Measurements from ENCODE around the gene SRPRB.

The SRPRB gene

DNA sequence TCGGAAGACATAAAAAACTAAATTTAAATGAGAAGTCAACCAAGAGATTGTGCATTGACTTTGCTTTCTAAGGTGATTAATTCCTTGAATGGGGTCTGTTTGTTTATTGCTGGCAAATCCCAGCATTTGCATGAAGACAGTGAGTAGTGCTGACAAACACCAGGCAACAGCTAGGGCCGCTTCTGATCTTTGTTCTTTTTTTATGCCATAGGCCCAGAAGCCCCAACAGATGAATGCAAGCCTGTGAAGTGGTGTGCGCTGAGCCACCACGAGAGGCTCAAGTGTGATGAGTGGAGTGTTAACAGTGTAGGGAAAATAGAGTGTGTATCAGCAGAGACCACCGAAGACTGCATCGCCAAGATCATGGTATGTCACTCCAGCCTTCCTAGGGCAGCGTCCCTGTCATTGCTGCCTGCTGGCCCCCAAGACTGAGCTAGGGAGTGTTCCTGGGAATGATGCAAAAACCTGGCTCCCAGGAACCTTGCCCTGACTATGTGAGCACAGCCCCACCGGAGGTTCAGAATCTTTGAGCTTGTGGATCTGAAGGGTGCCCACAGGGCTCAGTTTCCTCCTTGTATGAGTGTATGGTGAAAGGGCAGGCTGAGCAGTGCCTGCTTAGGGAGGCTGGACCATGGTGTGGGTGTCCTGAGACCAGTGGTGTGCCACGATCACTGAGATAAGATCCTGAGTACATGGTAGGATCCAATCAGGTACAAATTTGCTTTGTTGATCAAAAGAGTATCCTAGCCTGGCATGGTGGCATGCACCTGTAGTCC lies 46.5 kb upstream of the SRPRB start:
- DNase-seq = no peak
- Histone ChIP-seq H3K79me2 (ENCODE audit: control insufficient read depth, insufficient read depth, low read length) (no peaks in the 10 kb centered on the region), H2AK5ac (ENCODE audit: low read length) (no peak overlapping the region), H3K79me1 (ENCODE audit: low read length) (no peaks in the 10 kb centered on the region), H2BK5ac (ENCODE audit: low read length) (no peak overlapping the region), H3K4me3 (ENCODE audit: low read length) (no peak overlapping the region), H3K4me2 (ENCODE audit: low read length) (no peak overlapping the region), H3K4me1 (ENCODE audit: control insufficient read depth, low read depth, low read length) (no peaks in the 10 kb centered on the region), H3K56ac (ENCODE audit: low read length) (no peak overlapping the region), H3K18ac (ENCODE audit: low read length) (no peak overlapping the region), H3K36me3 (ENCODE audit: control insufficient read depth, insufficient read depth, low read length) (no peaks in the 10 kb centered on the region), H3K23ac (ENCODE audit: low read length) (no peak overlapping the region), H3K9ac (ENCODE audit: low read length) (no peak overlapping the region), H4K8ac (ENCODE audit: low read depth, low read length) (no peak overlapping the region), H2BK120ac (ENCODE audit: low read depth, low read length) (no peak overlapping the region), H3K27ac (ENCODE audit: low read depth, low read length) (no peak overlapping the region), H3K27me3 (ENCODE audit: insufficient read depth, low read length, poor library complexity) (no peaks in the 10 kb centered on the region), H4K5ac (ENCODE audit: low read length) (no peak overlapping the region), H2BK15ac (replicated peaks; ENCODE audit: low read depth) (no peak overlapping the region), H3K4ac (ENCODE audit: low read depth, low read length) (no peak overlapping the region)
- no CpG with 5 or more reads among the region's 9 CpGs for WGBS (ENCODE audit: extremely low coverage, insufficient coverage, low lambda C conversion rate)

DNA sequence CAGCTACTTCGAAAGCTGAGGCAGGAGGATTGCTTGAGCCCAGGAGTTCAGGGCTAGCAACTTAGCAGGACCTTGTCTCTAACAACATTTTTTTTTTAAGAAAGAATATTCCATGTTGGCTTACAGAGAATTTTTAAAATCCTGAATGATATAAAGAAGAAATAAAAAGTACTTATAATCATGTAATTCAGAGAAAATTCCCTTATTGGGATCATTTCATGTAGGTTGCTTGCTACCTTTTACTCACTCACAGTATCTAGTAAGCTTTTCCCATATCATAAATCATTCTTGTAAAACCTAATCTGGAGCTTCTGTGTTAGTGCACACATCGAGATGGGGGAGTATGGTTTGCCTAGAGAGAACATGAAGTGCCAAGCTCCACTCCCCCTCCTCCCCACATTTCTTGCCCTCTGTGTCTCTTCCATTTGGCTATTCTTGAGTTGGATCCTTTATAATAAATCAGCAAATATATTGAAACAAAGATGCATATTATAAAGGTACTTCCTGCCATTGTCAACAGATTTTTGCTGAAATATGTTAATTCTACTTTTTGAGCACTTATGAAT lies 45.8 kb upstream of the SRPRB start:
- Histone ChIP-seq H3K9ac (ENCODE audit: low read length) (no peak overlapping the region), H2BK15ac (replicated peaks; ENCODE audit: low read depth) (no peak overlapping the region), H3K4me2 (ENCODE audit: low read length) (no peak overlapping the region), H2BK120ac (ENCODE audit: low read depth, low read length) (no peak overlapping the region), H4K8ac (ENCODE audit: low read depth, low read length) (no peak overlapping the region), H3K18ac (ENCODE audit: low read length) (no peak overlapping the region), H3K27me3 (ENCODE audit: insufficient read depth, low read length, poor library complexity) (no peaks in the 10 kb centered on the region), H3K4me1 (ENCODE audit: control insufficient read depth, low read depth, low read length) (no peaks in the 10 kb centered on the region), H3K4ac (ENCODE audit: low read depth, low read length) (no peak overlapping the region), H2AK5ac (ENCODE audit: low read length) (no peak overlapping the region), H3K79me1 (ENCODE audit: low read length) (no peaks in the 10 kb centered on the region), H3K27ac (ENCODE audit: low read depth, low read length) (no peak overlapping the region), H2BK5ac (ENCODE audit: low read length) (no peak overlapping the region), H3K79me2 (ENCODE audit: control insufficient read depth, insufficient read depth, low read length) (no peaks in the 10 kb centered on the region), H3K4me3 (ENCODE audit: low read length) (no peak overlapping the region), H3K36me3 (ENCODE audit: control insufficient read depth, insufficient read depth, low read length) (no peaks in the 10 kb centered on the region), H4K5ac (ENCODE audit: low read length) (no peak overlapping the region), H3K23ac (ENCODE audit: low read length) (no peak overlapping the region), H3K56ac (ENCODE audit: low read length) (no peak overlapping the region)
- no CpG with 5 or more reads among the region's 2 CpGs for WGBS (ENCODE audit: extremely low coverage, insufficient coverage, low lambda C conversion rate)
- no peak for DNase-seq

DNA sequence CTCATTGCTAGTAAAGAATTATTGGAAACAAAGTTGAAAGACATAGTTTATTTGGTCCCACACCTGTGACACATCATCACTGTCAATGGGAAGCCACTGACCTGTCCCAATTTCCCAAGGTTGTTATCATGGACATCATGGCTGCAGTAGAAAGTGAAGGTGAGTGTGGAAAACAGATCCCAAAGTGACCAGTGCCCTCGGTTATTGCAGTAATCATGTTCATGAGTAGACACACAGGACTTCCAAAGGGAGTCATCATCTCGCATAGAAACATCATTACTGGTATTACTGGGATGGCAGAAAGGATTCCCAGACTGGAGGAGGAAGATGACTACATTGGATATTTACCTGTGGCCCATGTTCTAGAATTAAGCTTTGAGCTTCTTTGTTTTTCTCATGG lies 44.7 kb upstream of the SRPRB start:
- Histone ChIP-seq H2AK5ac (ENCODE audit: low read length) (no peak overlapping the region), H2BK5ac (ENCODE audit: low read length) (no peak overlapping the region), H3K4me2 (ENCODE audit: low read length) (no peak overlapping the region), H3K79me2 (ENCODE audit: control insufficient read depth, insufficient read depth, low read length) (no peaks in the 10 kb centered on the region), H3K56ac (ENCODE audit: low read length) (no peak overlapping the region), H3K4me1 (ENCODE audit: control insufficient read depth, low read depth, low read length) (no peaks in the 10 kb centered on the region), H3K27ac (ENCODE audit: low read depth, low read length) (no peak overlapping the region), H3K36me3 (ENCODE audit: control insufficient read depth, insufficient read depth, low read length) (no peaks in the 10 kb centered on the region), H3K4ac (ENCODE audit: low read depth, low read length) (no peak overlapping the region), H3K27me3 (ENCODE audit: insufficient read depth, low read length, poor library complexity) (no peaks in the 10 kb centered on the region), H3K4me3 (ENCODE audit: low read length) (no peak overlapping the region), H4K5ac (ENCODE audit: low read length) (no peak overlapping the region), H3K79me1 (ENCODE audit: low read length) (no peaks in the 10 kb centered on the region), H2BK15ac (replicated peaks; ENCODE audit: low read depth) (no peak overlapping the region), H3K9ac (ENCODE audit: low read length) (no peak overlapping the region), H3K18ac (ENCODE audit: low read length) (no peak overlapping the region), H3K23ac (ENCODE audit: low read length) (no peak overlapping the region), H4K8ac (ENCODE audit: low read depth, low read length) (no peak overlapping the region), H2BK120ac (ENCODE audit: low read depth, low read length) (no peak overlapping the region)
- no CpG with 5 or more reads among the region's 2 CpGs for WGBS (ENCODE audit: extremely low coverage, insufficient coverage, low lambda C conversion rate)
- DNase-seq = no peak

DNA sequence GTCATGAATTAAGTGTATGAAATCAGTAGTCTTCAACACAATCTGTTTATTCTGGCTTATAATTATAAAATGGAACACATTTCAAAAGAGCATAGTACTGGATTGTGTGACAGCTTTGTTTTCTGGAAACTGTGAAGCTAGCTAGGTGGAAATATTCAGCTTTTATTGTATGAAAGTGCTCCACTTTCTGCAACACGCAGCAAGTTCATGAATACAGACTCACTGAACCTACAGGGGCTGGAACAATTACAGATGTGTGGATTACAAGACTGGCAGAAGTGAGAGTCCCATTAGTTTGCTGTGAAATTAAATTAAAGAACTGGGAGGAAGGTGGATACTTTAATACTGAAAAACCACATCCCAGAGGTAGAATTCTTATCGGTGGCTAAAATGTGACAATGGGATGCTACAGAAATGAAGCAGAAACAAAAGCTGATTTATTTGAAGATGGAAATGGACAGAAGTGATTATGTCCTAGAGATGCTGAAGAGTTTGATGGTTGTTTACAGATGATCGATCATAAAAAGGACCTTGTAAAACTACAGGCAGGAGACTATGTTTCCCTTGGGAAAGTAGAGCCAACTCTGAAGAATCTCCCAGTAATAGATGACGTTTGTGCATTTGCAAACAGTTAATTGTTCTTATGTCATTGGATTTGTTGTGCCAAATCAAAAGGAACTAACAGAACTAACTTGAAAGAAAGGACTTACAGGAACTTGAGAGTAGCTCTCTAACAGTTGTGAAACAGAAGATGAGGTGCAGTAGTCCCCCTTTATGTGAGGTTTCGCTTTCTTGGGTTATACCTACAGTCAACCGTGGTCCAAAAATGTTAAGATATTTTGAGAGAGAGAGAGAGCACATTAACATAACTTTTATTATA lies 43.8 kb upstream of the SRPRB start:
- no peaks in the 10 kb centered on the region for H3K79me2 ChIP-seq (ENCODE audit: control insufficient read depth, insufficient read depth, low read length)
- WGBS (ENCODE audit: extremely low coverage, insufficient coverage, low lambda C conversion rate) = no CpG with 5 or more reads among the region's 6 CpGs
- H4K5ac ChIP-seq (ENCODE audit: low read length) = no peak overlapping the region
- no peak for DNase-seq
- no peak overlapping the region for H3K18ac ChIP-seq (ENCODE audit: low read length)
- H3K27me3 ChIP-seq (ENCODE audit: insufficient read depth, low read length, poor library complexity) = no peaks in the 10 kb centered on the region
- H3K27ac ChIP-seq (ENCODE audit: low read depth, low read length) = no peak overlapping the region
- H4K8ac ChIP-seq (ENCODE audit: low read depth, low read length) = no peak overlapping the region
- H3K4me3 ChIP-seq (ENCODE audit: low read length) = no peak overlapping the region
- no peak overlapping the region for H2AK5ac ChIP-seq (ENCODE audit: low read length)
- no peaks in the 10 kb centered on the region for H3K4me1 ChIP-seq (ENCODE audit: control insufficient read depth, low read depth, low read length)
- H3K79me1 ChIP-seq (ENCODE audit: low read length) = no peaks in the 10 kb centered on the region
- H3K4ac ChIP-seq (ENCODE audit: low read depth, low read length) = no peak overlapping the region
- H2BK5ac ChIP-seq (ENCODE audit: low read length) = no peak overlapping the region
- H2BK120ac ChIP-seq (ENCODE audit: low read depth, low read length) = no peak overlapping the region
- no peak overlapping the region for H3K56ac ChIP-seq (ENCODE audit: low read length)
- H3K36me3 ChIP-seq (ENCODE audit: control insufficient read depth, insufficient read depth, low read length) = no peaks in the 10 kb centered on the region
- no peak overlapping the region for H3K23ac ChIP-seq (ENCODE audit: low read length)
- H3K4me2 ChIP-seq (ENCODE audit: low read length) = no peak overlapping the region
- H3K9ac ChIP-seq (ENCODE audit: low read length) = no peak overlapping the region
- no peak overlapping the region for H2BK15ac ChIP-seq (replicated peaks; ENCODE audit: low read depth)

DNA sequence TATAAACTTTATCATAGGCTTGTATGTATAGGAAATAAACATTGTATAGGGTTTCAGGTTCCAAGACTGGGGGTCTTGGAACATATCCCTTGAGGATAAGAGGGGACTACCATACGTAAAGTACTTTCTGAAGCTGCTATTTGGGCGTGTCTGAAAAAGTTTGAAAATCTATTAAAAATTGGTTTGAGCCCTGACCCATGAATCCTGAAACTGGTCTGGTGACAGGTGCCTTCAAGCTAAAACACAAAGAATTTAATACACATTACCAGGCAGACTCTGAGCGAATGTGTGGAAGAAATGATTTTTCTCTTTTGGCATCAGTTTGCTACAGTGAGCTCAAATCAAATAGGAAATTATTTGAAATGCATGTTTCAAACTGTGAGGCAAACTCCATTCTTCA lies 43.1 kb upstream of the SRPRB start:
- no peaks in the 10 kb centered on the region for H3K79me1 ChIP-seq (ENCODE audit: low read length)
- no peaks in the 10 kb centered on the region for H3K27me3 ChIP-seq (ENCODE audit: insufficient read depth, low read length, poor library complexity)
- no peak for DNase-seq
- no peaks in the 10 kb centered on the region for H3K4me1 ChIP-seq (ENCODE audit: control insufficient read depth, low read depth, low read length)
- H3K79me2 ChIP-seq (ENCODE audit: control insufficient read depth, insufficient read depth, low read length) = no peaks in the 10 kb centered on the region
- H3K27ac ChIP-seq (ENCODE audit: low read depth, low read length) = no peak overlapping the region
- no peaks in the 10 kb centered on the region for H3K36me3 ChIP-seq (ENCODE audit: control insufficient read depth, insufficient read depth, low read length)
- H3K4me3 ChIP-seq (ENCODE audit: low read length) = no peak overlapping the region
- H3K4me2 ChIP-seq (ENCODE audit: low read length) = no peak overlapping the region
- H4K8ac ChIP-seq (ENCODE audit: low read depth, low read length) = no peak overlapping the region
- no peak overlapping the region for H3K23ac ChIP-seq (ENCODE audit: low read length)
- H4K5ac ChIP-seq (ENCODE audit: low read length) = no peak overlapping the region
- H3K18ac ChIP-seq (ENCODE audit: low read length) = no peak overlapping the region
- no peak overlapping the region for H3K56ac ChIP-seq (ENCODE audit: low read length)
- H3K9ac ChIP-seq (ENCODE audit: low read length) = no peak overlapping the region
- no CpG with 5 or more reads among the region's 3 CpGs for WGBS (ENCODE audit: extremely low coverage, insufficient coverage, low lambda C conversion rate)
- H2BK5ac ChIP-seq (ENCODE audit: low read length) = no peak overlapping the region
- no peak overlapping the region for H3K4ac ChIP-seq (ENCODE audit: low read depth, low read length)
- no peak overlapping the region for H2AK5ac ChIP-seq (ENCODE audit: low read length)
- no peak overlapping the region for H2BK15ac ChIP-seq (replicated peaks; ENCODE audit: low read depth)
- no peak overlapping the region for H2BK120ac ChIP-seq (ENCODE audit: low read depth, low read length)

All from mesendoderm (in vitro differentiated cells).